Measurements from ENCODE around the gene CRACR2A. TPM values are rescaled to one million over a fixed set of nuclear protein-coding genes. Genes with fewer than 3 reads are reported as not detected.

The CRACR2A gene
- total RNA-seq, 1 experiment from 2014 or later, result not detected

GRCh38 chr12:3725388-3726115 is 27.4 kb downstream of the CRACR2A start:
- Mint-ChIP-seq H3K27me3 (ENCODE audit: insufficient read depth, unreplicated experiment) (peaks cover 35% of the 10 kb centered on the region), H3K9me3 (ENCODE audit: unreplicated experiment) (no peaks in the 10 kb centered on the region), H3K4me3 (ENCODE audit: unreplicated experiment) (no peak overlapping the region), H3K4me1 (ENCODE audit: insufficient read depth, unreplicated experiment) (no peaks in the 10 kb centered on the region), H3K27ac (ENCODE audit: low read depth, unreplicated experiment) (no peak overlapping the region), H3K36me3 (ENCODE audit: insufficient read depth, unreplicated experiment) (no peaks in the 10 kb centered on the region)
- no TSS peak for BruUV-seq (replicated peaks)
- ChIA-PET POLR2A (no interaction called here), CTCF (no interaction called here)
- no peak for TF ChIP-seq CTCF (IDR thresholded peaks at IDR 0.05; ENCODE audit: unreplicated experiment)
- DNase-seq (ENCODE audit: unreplicated experiment), result no peak
- intact Hi-C loops (cut with micrococcal nuclease), result no loop called here

- Mint-ChIP-seq H3K27me3 (ENCODE audit: insufficient read depth, unreplicated experiment) (peaks cover 38% of the 10 kb centered on the region), H3K4me3 (ENCODE audit: unreplicated experiment) (no peak overlapping the region), H3K4me1 (ENCODE audit: insufficient read depth, unreplicated experiment) (no peaks in the 10 kb centered on the region), H3K36me3 (ENCODE audit: insufficient read depth, unreplicated experiment) (no peaks in the 10 kb centered on the region), H3K9me3 (ENCODE audit: unreplicated experiment) (no peaks in the 10 kb centered on the region), H3K27ac (ENCODE audit: low read depth, unreplicated experiment) (no peak overlapping the region)
- POLR2A ChIA-PET, result no interaction called here
- no TSS peak for BruUV-seq (replicated peaks)
- no peak for TF ChIP-seq CTCF (IDR thresholded peaks at IDR 0.05; ENCODE audit: unreplicated experiment)
- intact Hi-C loops (cut with micrococcal nuclease), result no loop called here
- CTCF ChIA-PET, result interaction anchor here (0.6 to 1.0 kb wide), 3 partner anchors 53 to 162 kb away, joined by 3 to 4 read pairs (median 3); no protein-coding TSS in a partner anchor
- DNase-seq (ENCODE audit: unreplicated experiment), result no peak
Measured at GRCh38 chr12:3723916-3724805, 28.7 kb downstream of the CRACR2A start.

- H3K9me3 Mint-ChIP-seq (ENCODE audit: unreplicated experiment), result no peaks in the 10 kb centered on the region
- H3K27me3 Mint-ChIP-seq (ENCODE audit: insufficient read depth, unreplicated experiment), result peaks cover 42% of the 10 kb centered on the region
- ChIA-PET POLR2A (no interaction called here), CTCF (no interaction called here)
- H3K36me3 Mint-ChIP-seq (ENCODE audit: insufficient read depth, unreplicated experiment), result no peaks in the 10 kb centered on the region
- no TSS peak for BruUV-seq (replicated peaks)
- no peak for TF ChIP-seq CTCF (IDR thresholded peaks at IDR 0.05; ENCODE audit: unreplicated experiment)
- DNase-seq (ENCODE audit: unreplicated experiment), result no peak
- intact Hi-C loops (cut with micrococcal nuclease), result no loop called here
- no peaks in the 10 kb centered on the region for H3K4me1 Mint-ChIP-seq (ENCODE audit: insufficient read depth, unreplicated experiment)
- no peak overlapping the region for H3K27ac Mint-ChIP-seq (ENCODE audit: low read depth, unreplicated experiment)
- H3K4me3 Mint-ChIP-seq (ENCODE audit: unreplicated experiment), result no peak overlapping the region
Measured at GRCh38 chr12:3722368-3722767, 30.5 kb downstream of the CRACR2A start.

GRCh38 chr12:3720772-3721171 is 32.1 kb downstream of the CRACR2A start:
- H3K4me1 Mint-ChIP-seq (ENCODE audit: insufficient read depth, unreplicated experiment), result no peaks in the 10 kb centered on the region
- H3K36me3 Mint-ChIP-seq (ENCODE audit: insufficient read depth, unreplicated experiment), result no peaks in the 10 kb centered on the region
- intact Hi-C loops (cut with micrococcal nuclease), result no loop called here
- ChIA-PET POLR2A (no interaction called here), CTCF (interaction anchor here (0.8 to 1.0 kb wide), 2 partner anchors 57 to 80 kb away, joined by 4 to 6 read pairs; no protein-coding TSS in a partner anchor)
- no peak overlapping the region for H3K27ac Mint-ChIP-seq (ENCODE audit: low read depth, unreplicated experiment)
- no peak for TF ChIP-seq CTCF (IDR thresholded peaks at IDR 0.05; ENCODE audit: unreplicated experiment)
- H3K4me3 Mint-ChIP-seq (ENCODE audit: unreplicated experiment), result no peak overlapping the region
- no peaks in the 10 kb centered on the region for H3K9me3 Mint-ChIP-seq (ENCODE audit: unreplicated experiment)
- H3K27me3 Mint-ChIP-seq (ENCODE audit: insufficient read depth, unreplicated experiment), result peaks cover 37% of the 10 kb centered on the region
- no TSS peak for BruUV-seq (replicated peaks)
- DNase-seq (ENCODE audit: unreplicated experiment), result no peak

Measured in MCF 10A (cell line).